GM12878 (cell line): ENCODE measurements around the gene RAD21L1. TPM values are rescaled to one million over a fixed set of nuclear protein-coding genes. Genes with fewer than 3 reads are reported as not detected.

ENCODE experiments used
- ATAC-seq: fragments of 200-7000 bp; cut with Tn5 transposase; 3 replicates; pipeline ENCODE4 v1.9.1; 2020; ENCODE audit warnings: mild to moderate bottlenecking, moderate library complexity
- BruUV-seq: library from RNA; stranded (reverse); fragments of 400-500 nt; replicated peaks from 2 replicates; lab custom pipeline; 2021; lab: Mats Ljungman, UMichigan
- CTCF ChIA-PET: fragments of 300-600 bp; sonication (Branson Sonifier 250); formaldehyde crosslinking; extraction: SDS; loops from one replicate; lab custom pipeline; 2021; ENCODE audit warnings: inconsistent platforms; lab: Yijun Ruan, JAX
- POLR2A ChIA-PET: fragments of 350-600 bp; formaldehyde crosslinking; extraction: SDS; loops from one replicate; lab custom pipeline; 2021; ENCODE audit warnings: inconsistent platforms; lab: Charles Lee
- RAD21 ChIA-PET: fragments of 300-600 bp; sonication (Branson Sonifier 250); formaldehyde crosslinking; loops from one replicate; lab custom pipeline; 2023; ENCODE audit warnings: antibody characterized with exemption; ENCODE audit not compliant: unreplicated experiment; lab: Charles Lee
- SMC1A ChIA-PET: fragments of 300-600 bp; sonication (Branson Sonifier 250); formaldehyde crosslinking; loops from one replicate; lab custom pipeline; 2023; ENCODE audit not compliant: unreplicated experiment, uncharacterized antibody; lab: Charles Lee
- DNase-seq: peaks from one replicate; pipeline ENCODE4 v3.0.0-alpha.2; 2011; ENCODE audit warnings: low read depth, low spot score
- FAIRE-seq: peaks from 3 replicates; lab custom pipeline; 2011; peaks lifted over from hg19 to GRCh38; lab: Jason Lieb, UNC
- H2AFZ ChIP-seq: 2 replicates; pipeline ENCODE4 v1.6.0; 2011; ENCODE audit warnings: low read depth, low read length, control low read depth; ENCODE audit not compliant: control insufficient read depth
- H3K27ac ChIP-seq: 2 replicates; pipeline ENCODE4 v1.5.1; 2011; ENCODE audit warnings: control low read depth; ENCODE audit not compliant: control insufficient read depth, insufficient read depth
- H3K27me3 ChIP-seq, 2 experiments: replicated peaks in 1 of 2; 2 replicates each; pipeline versions ENCODE4 v1.6.0 to v1.6.1; 2011; ENCODE audit warnings: low read length in 1 of 2; ENCODE audit not compliant: control insufficient read depth in 2 of 2, insufficient read depth in 2 of 2
- H3K36me3 ChIP-seq, 2 experiments: 2 replicates each; pipeline ENCODE4 v1.5.1; 2011; ENCODE audit warnings: low read length in 1 of 2; ENCODE audit not compliant: control insufficient read depth in 2 of 2, insufficient read depth in 2 of 2
- H3K4me1 ChIP-seq: 2 replicates; pipeline ENCODE4 v1.6.1; 2011; ENCODE audit warnings: mild to moderate bottlenecking, low read length, moderate library complexity, mixed read lengths; ENCODE audit not compliant: control insufficient read depth, insufficient read depth
- H3K4me2 ChIP-seq: 2 replicates; pipeline ENCODE4 v1.6.0; 2011; ENCODE audit warnings: control low read depth; ENCODE audit not compliant: control insufficient read depth, insufficient read depth
- H3K4me3 ChIP-seq: fragments of 200-600 bp; sonication (generic); 2 replicates; pipeline ENCODE4 v1.5.1; 2016
- H3K79me2 ChIP-seq: 2 replicates; pipeline ENCODE4 v1.6.0; 2011; ENCODE audit warnings: low read length; ENCODE audit not compliant: control insufficient read depth, insufficient read depth
- H3K9ac ChIP-seq: 2 replicates; pipeline ENCODE4 v1.8.0; 2011; ENCODE audit warnings: low read length, control low read depth, mixed read lengths; ENCODE audit not compliant: control insufficient read depth, insufficient read depth
- H3K9me3 ChIP-seq: replicated peaks from 3 replicates; pipeline ENCODE4 v1.5.1; 2011; ENCODE audit warnings: mild to moderate bottlenecking, low read length; ENCODE audit not compliant: control insufficient read depth, insufficient read depth
- H4K20me1 ChIP-seq: 2 replicates; pipeline ENCODE4 v1.6.0; 2011; ENCODE audit not compliant: control insufficient read depth, insufficient read depth
- CBX5 ChIP-seq: sonication (generic); IDR thresholded peaks from 2 replicates; pipeline ENCODE4 v1.6.1; 2016; ENCODE audit warnings: low read depth, moderate library complexity, mild to moderate bottlenecking, inconsistent platforms
- CHD4 ChIP-seq: fragments of 200-600 bp; sonication (generic); IDR thresholded peaks from 2 replicates; pipeline ENCODE4 v1.6.1; 2016; ENCODE audit warnings: mild to moderate bottlenecking
- CREB1 ChIP-seq: IDR thresholded peaks from 2 replicates; pipeline ENCODE4 v1.6.1; 2012; ENCODE audit warnings: low read depth, mild to moderate bottlenecking, inconsistent platforms
- FOS ChIP-seq: IDR thresholded peaks from 3 replicates; pipeline ENCODE4 v1.6.1; 2011; ENCODE audit warnings: borderline replicate concordance; ENCODE audit not compliant: insufficient read length; ENCODE audit errors: extremely low read depth
- HDGF ChIP-seq: fragments of 450-650 bp; IDR thresholded peaks from 2 replicates; pipeline ENCODE4 v1.6.1; 2016; ENCODE audit warnings: antibody characterized with exemption
- IKZF1 ChIP-seq: fragments of 450-650 bp; conservative IDR thresholded peaks from 2 replicates; pipeline ENCODE4 v1.6.1; 2017; ENCODE audit warnings: antibody characterized with exemption, mild to moderate bottlenecking
- MEF2A ChIP-seq: IDR thresholded peaks from 2 replicates; pipeline ENCODE4 v1.6.1; 2011; ENCODE audit warnings: low read depth, mild to moderate bottlenecking, low read length, moderate library complexity; ENCODE audit not compliant: insufficient read depth
- MYB ChIP-seq: fragments of 150-350 bp; IDR thresholded peaks from 2 replicates; pipeline ENCODE4 v1.6.1; 2014; ENCODE audit warnings: mild to moderate bottlenecking, low read depth, low read length, borderline replicate concordance
- PKNOX1 ChIP-seq: fragments of 450-650 bp; IDR thresholded peaks from 2 replicates; pipeline ENCODE4 v1.6.1; 2016; ENCODE audit warnings: mild to moderate bottlenecking
- RELB ChIP-seq: fragments of 450-650 bp; IDR thresholded peaks from 2 replicates; pipeline ENCODE4 v1.6.1; 2017; ENCODE audit warnings: low read depth, mild to moderate bottlenecking, moderate library complexity
- STAT3 ChIP-seq: IDR thresholded peaks from 2 replicates; pipeline ENCODE4 v1.6.1; 2011; ENCODE audit warnings: low read depth, low read length, improper control_type of control experiment
- TCF3 ChIP-seq: IDR thresholded peaks from 2 replicates; pipeline ENCODE4 v1.6.1; 2012; ENCODE audit warnings: low read depth, mild to moderate bottlenecking, low read length, borderline replicate concordance; ENCODE audit not compliant: insufficient read depth
- WRNIP1 ChIP-seq: IDR thresholded peaks from 2 replicates; pipeline ENCODE4 v1.6.1; 2011; ENCODE audit warnings: low read depth, low read length, improper control_type of control experiment, borderline replicate concordance
- ZBTB11 ChIP-seq: fragments of 450-650 bp; formaldehyde crosslinking; IDR thresholded peaks from 2 replicates; pipeline ENCODE4 v1.5.0; 2022; ENCODE audit warnings: mild to moderate bottlenecking, missing genetic modification characterization
- ZBTB33 ChIP-seq: fragments of 450-650 bp; IDR thresholded peaks from 2 replicates; pipeline ENCODE4 v1.6.1; 2017; ENCODE audit warnings: mild to moderate bottlenecking
- ZNF217 ChIP-seq: fragments of 450-650 bp; IDR thresholded peaks from 2 replicates; pipeline ENCODE4 v1.6.1; 2017; ENCODE audit warnings: antibody characterized with exemption, mild to moderate bottlenecking
- ZNF274 ChIP-seq: IDR thresholded peaks from one replicate; pipeline ENCODE4 v1.8.0; 2011; ENCODE audit not compliant: insufficient read length, insufficient read depth
- ZNF622 ChIP-seq: fragments of 450-650 bp; IDR thresholded peaks from 2 replicates; pipeline ENCODE4 v1.6.1; 2017; ENCODE audit warnings: mild to moderate bottlenecking, inconsistent platforms
- WGBS: methylation state at CpG from one replicate; pipeline ENCODE4 v1.1.6; 2016; ENCODE audit warnings: low lambda C conversion rate; ENCODE audit not compliant: insufficient replicate concordance, insufficient coverage; ENCODE audit errors: missing lambda C conversion rate; 5-methylcytosine and 5-hydroxymethylcytosine counted together
- in situ Hi-C: fragments of 300-500 bp; cut with MboI; formaldehyde crosslinking; loops from 9 replicates; pipeline ENCODE4 v1.14.3; 2018; ENCODE audit warnings: mixed read lengths
- intact Hi-C: fragments of 100-400 bp; cut with micrococcal nuclease; formaldehyde crosslinking; loops from one replicate; pipeline ENCODE4 v1.14.2; 2022; ENCODE audit not compliant: unreplicated experiment
- polyA plus RNA-seq, 11 experiments: library from polyadenylated mRNA; depleted of rRNA in 4 of 11; unstranded in 6 of 11; stranded (reverse) in 5 of 11; fragments of >200 nt; fragmentation: Nextera tagmentation in 4 of 11; fragmentation: Illumina TruSeq in 1 of 11; extraction: Ambion mirVana in 4 of 11; extraction: Trizol in 1 of 11; gene quantifications; 1 replicate in 1 of 11; 2 replicates in 10 of 11; pipeline versions ENCODE4 v1.2.1 to v1.2.3, GENCODE V29; 2011 to 2016; ENCODE audit warnings: inconsistent platforms in 2 of 11, missing spikeins in 2 of 11, low read depth in 1 of 11
- total RNA-seq, 4 experiments: library from RNA; depleted of rRNA in 3 of 4; stranded (reverse); fragments of >200 nt in 3 of 4; fragmentation: Illumina TruSeq in 1 of 4; extraction: Trizol in 1 of 4; gene quantifications; 2 replicates each; pipeline versions ENCODE4 v1.2.1 to v1.2.3, GENCODE V29; 2013 to 2021

The RAD21L1 gene
- total and polyA plus RNA-seq, 10 of the 15 experiments (the other 5 are each of a cell fraction or from before 2014, with no cell fraction given) = not detected

GRCh38 chr20:1229541-1229940, 3.7 kb downstream of the RAD21L1 start:
- in situ Hi-C loops = no loop called here
- Histone ChIP-seq H3K36me3 (no peaks in the 10 kb centered on the region), H3K9ac (no peak overlapping the region), H3K4me1 (peaks cover 10% of the 10 kb centered on the region; the same call in 1 of the 2 replicates), H3K9me3 (no peaks in the 10 kb centered on the region), H3K27ac (no peak overlapping the region), H2AFZ (no peak overlapping the region), H3K4me2 (no peak overlapping the region), H3K4me3 (no peak overlapping the region), H4K20me1 (no peaks in the 10 kb centered on the region), H3K79me2 (no peaks in the 10 kb centered on the region), H3K27me3 (peaks cover 0 to 2% of the 10 kb centered on the region in 2 experiments; a peak in 2 of 4 replicates)
- FAIRE-seq (no peak), ATAC-seq (no peak), DNase-seq (no peak)
- POLR2A ChIA-PET = no interaction called here
- CTCF ChIA-PET = interaction anchor here (0.7 kb wide), 1 partner anchor 255 kb away, joined by 3 read pairs; no protein-coding TSS in a partner anchor
- no TSS peak for BruUV-seq
- SMC1A ChIA-PET = no interaction called here
- intact Hi-C loops = no loop called here
- WGBS = 78% methylated on average over 3 of the region's 3 CpGs
- RAD21 ChIA-PET = no interaction called here
- TF ChIP-seq MYB (no peak), IKZF1 (no peak), ZNF622 (no peak), WRNIP1 (no peak), HDGF (no peak), ZBTB33 (no peak), CREB1 (no peak), ZBTB11 (CRISPR knock-in tag) (no peak), ZNF274 (no peak), TCF3 (no peak), MEF2A (no peak), CHD4 (no peak), STAT3 (no peak), ZNF217 (no peak), RELB (no peak), FOS (no peak), CBX5 (no peak), PKNOX1 (no peak)
